Measurements from ENCODE around the gene KCNA10. TPM values are rescaled to one million over a fixed set of nuclear protein-coding genes. Genes with fewer than 3 reads are reported as not detected.

The KCNA10 gene
- total RNA-seq, 1 donor from 2014 or later = not detected

GRCh38 chr1:110476028-110476765 lies 42.8 kb downstream of the KCNA10 start:
- H3K4me3 Mint-ChIP-seq (ENCODE audit: unreplicated experiment) = no peak overlapping the region
- H3K9me3 Mint-ChIP-seq (ENCODE audit: low read depth) = no peaks in the 10 kb centered on the region
- H3K27ac Mint-ChIP-seq (ENCODE audit: unreplicated experiment) = no peak overlapping the region
- DNase-seq (ENCODE audit: low spot score) = no peak
- TF ChIP-seq CTCF (IDR thresholded peaks at IDR 0.05) = no peak
- H3K36me3 Mint-ChIP-seq (ENCODE audit: low read depth) = peaks cover 2% of the 10 kb centered on the region
- no peaks in the 10 kb centered on the region for H3K4me1 Mint-ChIP-seq (ENCODE audit: low read depth)
- H3K27me3 Mint-ChIP-seq (ENCODE audit: low read depth) = peaks cover 21% of the 10 kb centered on the region

- no peak overlapping the region for H3K27ac Mint-ChIP-seq (ENCODE audit: unreplicated experiment)
- H3K4me1 Mint-ChIP-seq (ENCODE audit: low read depth) = no peaks in the 10 kb centered on the region
- DNase-seq (ENCODE audit: low spot score) = no peak
- H3K9me3 Mint-ChIP-seq (ENCODE audit: low read depth) = no peaks in the 10 kb centered on the region
- peaks cover 23% of the 10 kb centered on the region for H3K27me3 Mint-ChIP-seq (ENCODE audit: low read depth)
- no peak for TF ChIP-seq CTCF (IDR thresholded peaks at IDR 0.05)
- H3K36me3 Mint-ChIP-seq (ENCODE audit: low read depth) = peaks cover 2% of the 10 kb centered on the region
- no peak overlapping the region for H3K4me3 Mint-ChIP-seq (ENCODE audit: unreplicated experiment)
These were observed 43.5 kb downstream of the KCNA10 start for GRCh38 chr1:110475362-110476027.

GRCh38 chr1:110474444-110474843 lies 44.5 kb downstream of the KCNA10 start:
- H3K4me1 Mint-ChIP-seq (ENCODE audit: low read depth) = no peaks in the 10 kb centered on the region
- H3K4me3 Mint-ChIP-seq (ENCODE audit: unreplicated experiment) = no peak overlapping the region
- no peak overlapping the region for H3K27ac Mint-ChIP-seq (ENCODE audit: unreplicated experiment)
- peaks cover 21% of the 10 kb centered on the region for H3K27me3 Mint-ChIP-seq (ENCODE audit: low read depth)
- no peak for TF ChIP-seq CTCF (IDR thresholded peaks at IDR 0.05)
- no peak for DNase-seq (ENCODE audit: low spot score)
- peaks cover 2% of the 10 kb centered on the region for H3K36me3 Mint-ChIP-seq (ENCODE audit: low read depth)
- H3K9me3 Mint-ChIP-seq (ENCODE audit: low read depth) = no peaks in the 10 kb centered on the region

GRCh38 chr1:110472546-110472945 lies 46.4 kb downstream of the KCNA10 start:
- H3K36me3 Mint-ChIP-seq (ENCODE audit: low read depth) = no peaks in the 10 kb centered on the region
- H3K4me1 Mint-ChIP-seq (ENCODE audit: low read depth) = no peaks in the 10 kb centered on the region
- H3K27ac Mint-ChIP-seq (ENCODE audit: unreplicated experiment) = no peak overlapping the region
- H3K27me3 Mint-ChIP-seq (ENCODE audit: low read depth) = peaks cover 23% of the 10 kb centered on the region
- no peak for DNase-seq (ENCODE audit: low spot score)
- H3K9me3 Mint-ChIP-seq (ENCODE audit: low read depth) = no peaks in the 10 kb centered on the region
- no peak for TF ChIP-seq CTCF (IDR thresholded peaks at IDR 0.05)
- no peak overlapping the region for H3K4me3 Mint-ChIP-seq (ENCODE audit: unreplicated experiment)

DNA sequence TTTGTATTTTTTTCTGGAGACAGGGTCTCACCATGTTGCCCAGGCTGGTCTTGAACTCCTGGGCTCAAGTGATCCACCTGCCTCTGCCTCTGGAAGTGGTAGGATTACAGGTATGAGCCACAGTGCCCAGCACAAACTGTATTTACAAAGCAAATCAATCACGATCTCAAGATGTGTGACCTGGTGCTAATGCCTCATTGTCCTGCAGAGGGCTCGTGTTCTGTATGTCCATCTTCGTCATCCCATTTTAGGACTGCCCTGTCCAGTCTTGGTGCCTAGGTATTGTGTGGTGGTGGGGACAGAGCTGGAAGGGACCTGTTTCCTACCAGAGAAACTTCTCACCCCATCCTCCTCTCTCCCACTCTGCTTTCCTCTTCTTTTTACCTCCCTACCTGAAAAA lies 47.8 kb downstream of the KCNA10 start:
- Mint-ChIP-seq H3K27ac (ENCODE audit: unreplicated experiment) (no peak overlapping the region), H3K4me1 (ENCODE audit: low read depth) (no peaks in the 10 kb centered on the region), H3K4me3 (ENCODE audit: unreplicated experiment) (no peak overlapping the region), H3K9me3 (ENCODE audit: low read depth) (no peaks in the 10 kb centered on the region), H3K36me3 (ENCODE audit: low read depth) (no peaks in the 10 kb centered on the region), H3K27me3 (ENCODE audit: low read depth) (peaks cover 23% of the 10 kb centered on the region)
- peak; percentile 28 for TF ChIP-seq CTCF (IDR thresholded peaks at IDR 0.05)
- DNase-seq (ENCODE audit: low spot score) = no peak

Other genes with a start within 250 kb of the KCNA10 start
- 17.4 to 21.3 TPM (median 19.0 TPM) in 3 replicates for gene RBM15, start 179.8 kb downstream of the KCNA10 start, total RNA-seq
- 16.5 to 23.9 TPM (median 17.0 TPM) in 3 replicates for gene SLC16A4, start 128.1 kb downstream of the KCNA10 start, total RNA-seq
- gene LAMTOR5, start 111.5 kb downstream of the KCNA10 start, total RNA-seq = 97.1 to 112 TPM (median 104 TPM) in 3 replicates
- not detected in 3 replicates for gene PROK1, start 68.0 kb downstream of the KCNA10 start, total RNA-seq
- 0.12 to 0.33 TPM (median 0.17 TPM) in 3 replicates for gene KCNA2, start 87.2 kb upstream of the KCNA10 start, total RNA-seq
- not detected in 3 replicates for gene KCNA3, start 155.8 kb upstream of the KCNA10 start, total RNA-seq

All from chondrocyte (in vitro differentiated cells).